Suprapubic skin (tissue), 4 donors: ENCODE measurements around the gene STS. TPM values are rescaled to one million over a fixed set of nuclear protein-coding genes. Genes with fewer than 3 reads are reported as not detected.

Experiments
- DNase-seq, 2 donors: peaks; one replicate each; pipeline ENCODE4 v3.0.0-alpha.2; 2019; ENCODE audit warnings: low spot score in 2 of 2
- H3K27ac ChIP-seq: fragments of 200-600 bp; sonication (generic); one replicate; pipeline ENCODE4 v1.5.1; 2019
- H3K27me3 ChIP-seq: fragments of 200-600 bp; sonication (generic); one replicate; pipeline ENCODE4 v1.5.1; 2019
- H3K36me3 ChIP-seq: fragments of 200-600 bp; sonication (generic); one replicate; pipeline ENCODE4 v1.5.1; 2019
- H3K4me1 ChIP-seq: fragments of 200-600 bp; sonication (generic); one replicate; pipeline ENCODE4 v1.5.1; 2019
- H3K4me3 ChIP-seq: fragments of 200-600 bp; sonication (generic); one replicate; pipeline ENCODE4 v1.5.1; 2019; ENCODE audit warnings: mild to moderate bottlenecking
- H3K9me3 ChIP-seq: fragments of 200-600 bp; sonication (generic); one replicate; pipeline ENCODE4 v1.5.1; 2019
- EP300 ChIP-seq: sonication (generic); formaldehyde crosslinking; IDR thresholded peaks from one replicate; pipeline ENCODE4 v1.6.1; 2017; ENCODE audit warnings: antibody characterized with exemption
- POLR2A ChIP-seq, 2 donors: fragments of 450-650 bp; IDR thresholded peaks; one replicate each; pipeline ENCODE4 v1.6.1; 2017; ENCODE audit warnings: antibody characterized with exemption in 2 of 2, mild to moderate bottlenecking in 2 of 2, moderate library complexity in 2 of 2
- POLR2AphosphoS5 ChIP-seq, 3 donors: sonication (generic); formaldehyde crosslinking; IDR thresholded peaks; one replicate each; pipeline ENCODE4 v1.6.1; 2017; ENCODE audit warnings: antibody characterized with exemption in 3 of 3
- WGBS: methylation state at CpG from one replicate; pipeline ENCODE4 v1.1.5; 2018; 5-methylcytosine and 5-hydroxymethylcytosine counted together
- total RNA-seq, 4 donors: library from RNA; depleted of rRNA; stranded (reverse); fragments of >200 nt; gene quantifications; one replicate each; pipeline ENCODE4 v1.1.0, GENCODE V29; 2016
- TF ChIP-seq, protein P1 (sequence below), 2 donors: fragments of 200-600 bp in 1 of 2; fragments of 450-650 bp in 1 of 2; sonication (generic) in 1 of 2; IDR thresholded peaks; one replicate each; pipeline ENCODE4 v1.5.1; 2016 to 2019; ENCODE audit warnings: antibody characterized with exemption in 2 of 2, mild to moderate bottlenecking in 1 of 2, moderate library complexity in 1 of 2

Gene STS
- total RNA-seq, 4 donors from 2014 or later = 5.0 to 7.9 (median 5.6) TPM

DNA sequence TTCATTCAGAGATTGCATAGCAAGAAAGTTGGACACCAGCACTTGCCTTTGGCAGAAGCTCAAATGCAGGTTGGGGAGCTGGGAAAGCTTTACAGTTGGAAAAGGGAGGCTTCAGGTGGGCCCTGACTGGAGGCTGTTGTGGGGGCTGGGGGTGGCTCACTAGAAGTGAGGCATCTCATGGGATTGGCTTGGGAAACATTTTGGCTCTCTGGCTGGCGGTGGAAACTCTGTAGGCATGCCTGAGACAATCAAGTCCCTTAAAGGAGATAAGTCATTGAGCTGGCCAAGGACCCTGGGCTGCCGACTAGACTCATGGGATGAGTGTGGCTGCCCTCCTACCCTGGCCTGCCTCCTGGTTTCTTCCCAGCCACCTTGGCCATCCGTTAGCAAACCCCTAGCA, 31.4 kb upstream of the STS start:
- H3K27me3 ChIP-seq = no peaks in the 10 kb centered on the region
- no peak for DNase-seq
- H3K4me3 ChIP-seq = no peak overlapping the region
- H3K36me3 ChIP-seq = no peaks in the 10 kb centered on the region
- H3K4me1 ChIP-seq = no peaks in the 10 kb centered on the region
- WGBS = 79% methylated on average over 2 of the region's 3 CpGs
- H3K9me3 ChIP-seq = no peaks in the 10 kb centered on the region
- TF ChIP-seq EP300 (no peak), POLR2A (IDR thresholded peaks at IDR 0.05) (no peak), POLR2AphosphoS5 (IDR thresholded peaks at IDR 0.05) (no peak)
- TF ChIP-seq, protein P1, sequence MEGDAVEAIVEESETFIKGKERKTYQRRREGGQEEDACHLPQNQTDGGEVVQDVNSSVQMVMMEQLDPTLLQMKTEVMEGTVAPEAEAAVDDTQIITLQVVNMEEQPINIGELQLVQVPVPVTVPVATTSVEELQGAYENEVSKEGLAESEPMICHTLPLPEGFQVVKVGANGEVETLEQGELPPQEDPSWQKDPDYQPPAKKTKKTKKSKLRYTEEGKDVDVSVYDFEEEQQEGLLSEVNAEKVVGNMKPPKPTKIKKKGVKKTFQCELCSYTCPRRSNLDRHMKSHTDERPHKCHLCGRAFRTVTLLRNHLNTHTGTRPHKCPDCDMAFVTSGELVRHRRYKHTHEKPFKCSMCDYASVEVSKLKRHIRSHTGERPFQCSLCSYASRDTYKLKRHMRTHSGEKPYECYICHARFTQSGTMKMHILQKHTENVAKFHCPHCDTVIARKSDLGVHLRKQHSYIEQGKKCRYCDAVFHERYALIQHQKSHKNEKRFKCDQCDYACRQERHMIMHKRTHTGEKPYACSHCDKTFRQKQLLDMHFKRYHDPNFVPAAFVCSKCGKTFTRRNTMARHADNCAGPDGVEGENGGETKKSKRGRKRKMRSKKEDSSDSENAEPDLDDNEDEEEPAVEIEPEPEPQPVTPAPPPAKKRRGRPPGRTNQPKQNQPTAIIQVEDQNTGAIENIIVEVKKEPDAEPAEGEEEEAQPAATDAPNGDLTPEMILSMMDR (IDR thresholded peaks at IDR 0.05) = no peak
- H3K27ac ChIP-seq = no peak overlapping the region

DNA sequence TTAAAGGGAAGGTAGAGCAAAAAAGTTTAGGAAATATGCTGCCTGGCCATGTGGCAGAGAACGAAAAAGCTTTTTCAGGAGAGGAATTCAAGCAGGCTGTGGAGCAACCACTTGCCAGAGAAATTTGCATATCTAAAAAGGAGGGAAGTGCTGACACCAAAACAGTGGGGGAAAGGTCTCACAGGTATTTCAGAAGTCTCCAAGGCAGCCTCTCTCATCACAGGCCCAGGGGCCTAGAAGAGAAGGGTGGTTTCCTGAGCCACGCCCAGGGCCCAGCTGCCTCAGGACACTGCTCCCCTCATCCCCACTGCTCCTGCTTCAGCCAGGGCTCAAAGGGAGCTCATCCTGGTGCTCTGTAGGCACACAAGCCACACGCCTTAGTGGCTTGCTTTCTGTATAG, 29.9 kb upstream of the STS start:
- Histone ChIP-seq H3K27me3 (no peaks in the 10 kb centered on the region), H3K9me3 (no peaks in the 10 kb centered on the region), H3K4me3 (no peak overlapping the region), H3K27ac (no peak overlapping the region), H3K4me1 (no peaks in the 10 kb centered on the region), H3K36me3 (no peaks in the 10 kb centered on the region)
- DNase-seq = no peak
- WGBS = 90% methylated on average over 3 of the region's 3 CpGs
- TF ChIP-seq EP300 (no peak), POLR2AphosphoS5 (IDR thresholded peaks at IDR 0.05) (no peak), POLR2A (IDR thresholded peaks at IDR 0.05) (no peak)
- TF ChIP-seq, protein P1 (IDR thresholded peaks at IDR 0.05) = no peak

DNA sequence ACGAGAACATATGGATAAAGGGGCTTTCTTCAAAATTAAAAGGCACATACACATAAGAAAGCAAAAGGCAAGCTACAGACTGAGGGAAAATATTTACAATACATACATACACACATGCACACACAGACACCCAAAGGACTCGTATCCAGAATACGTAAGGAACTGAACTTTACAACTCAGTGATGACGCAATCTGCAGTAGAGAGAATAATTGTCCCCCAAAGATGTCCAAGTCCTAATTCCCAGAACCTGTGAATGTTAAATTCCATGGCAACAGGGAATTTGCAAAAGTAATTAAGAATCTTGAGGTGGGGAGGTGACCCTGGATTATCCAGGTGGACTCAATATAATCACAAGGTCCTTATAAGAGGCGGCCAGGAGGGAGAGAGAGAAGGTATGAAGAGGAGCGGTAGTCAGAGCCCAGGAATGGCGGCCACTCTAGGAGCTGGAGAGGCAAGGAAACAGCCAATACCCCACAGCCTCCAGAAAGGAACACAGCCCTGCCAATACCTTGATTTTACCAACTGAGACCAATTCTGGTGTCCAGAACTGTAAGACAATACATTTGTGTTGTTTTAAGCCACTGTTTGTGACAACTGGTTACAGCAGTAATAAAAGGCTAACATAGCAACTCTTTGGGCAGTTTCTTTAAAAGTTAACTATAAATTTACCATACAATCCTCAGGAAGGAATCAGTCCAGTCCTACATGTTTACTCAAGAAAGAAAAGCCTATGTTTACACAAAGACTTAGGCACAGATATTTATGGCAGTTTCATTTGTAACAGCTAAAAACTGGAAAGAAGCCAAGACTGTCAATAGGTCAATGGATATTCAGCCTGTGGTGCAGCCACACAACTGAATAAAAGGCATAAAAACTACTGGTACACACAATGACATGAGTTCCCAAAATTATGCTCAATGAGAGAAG, 27.3 kb upstream of the STS start:
- no peak for DNase-seq
- TF ChIP-seq, protein P1 (IDR thresholded peaks at IDR 0.05) = no peak
- TF ChIP-seq EP300 = no peak
- TF ChIP-seq POLR2AphosphoS5 (IDR thresholded peaks at IDR 0.05) = no peak
- TF ChIP-seq POLR2A (IDR thresholded peaks at IDR 0.05) = no peak
- no peaks in the 10 kb centered on the region for H3K9me3 ChIP-seq
- no peaks in the 10 kb centered on the region for H3K4me1 ChIP-seq
- H3K27me3 ChIP-seq = no peaks in the 10 kb centered on the region
- no peak overlapping the region for H3K27ac ChIP-seq
- 94% methylated on average over 7 of the region's 7 CpGs for WGBS
- H3K36me3 ChIP-seq = no peaks in the 10 kb centered on the region
- H3K4me3 ChIP-seq = no peak overlapping the region

DNA sequence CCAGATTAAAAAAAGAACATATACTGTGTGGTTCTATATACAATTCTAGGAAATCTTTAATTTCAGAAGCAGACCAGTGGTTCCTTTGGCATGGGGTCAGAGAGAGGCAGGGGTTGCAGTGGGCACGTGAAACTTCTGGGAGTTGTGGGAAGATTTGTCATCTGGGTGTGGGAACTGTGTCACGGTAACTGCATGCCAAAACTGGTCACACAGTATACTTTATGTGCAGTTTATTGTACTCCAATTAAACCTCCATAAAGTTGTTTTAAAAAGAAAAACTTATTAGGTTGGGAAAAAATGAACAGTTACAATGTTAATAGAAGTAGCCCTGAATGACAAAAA, 26.7 kb upstream of the STS start:
- Histone ChIP-seq H3K4me1 (no peaks in the 10 kb centered on the region), H3K4me3 (no peak overlapping the region), H3K27ac (no peak overlapping the region), H3K36me3 (no peaks in the 10 kb centered on the region), H3K9me3 (no peaks in the 10 kb centered on the region), H3K27me3 (no peaks in the 10 kb centered on the region)
- TF ChIP-seq POLR2A (IDR thresholded peaks at IDR 0.05) = no peak
- TF ChIP-seq POLR2AphosphoS5 (IDR thresholded peaks at IDR 0.05) = no peak
- no peak for TF ChIP-seq EP300
- TF ChIP-seq, protein P1 (IDR thresholded peaks at IDR 0.05) = no peak
- DNase-seq = no peak
- WGBS = 27% methylated on average over 2 of the region's 2 CpGs

DNA sequence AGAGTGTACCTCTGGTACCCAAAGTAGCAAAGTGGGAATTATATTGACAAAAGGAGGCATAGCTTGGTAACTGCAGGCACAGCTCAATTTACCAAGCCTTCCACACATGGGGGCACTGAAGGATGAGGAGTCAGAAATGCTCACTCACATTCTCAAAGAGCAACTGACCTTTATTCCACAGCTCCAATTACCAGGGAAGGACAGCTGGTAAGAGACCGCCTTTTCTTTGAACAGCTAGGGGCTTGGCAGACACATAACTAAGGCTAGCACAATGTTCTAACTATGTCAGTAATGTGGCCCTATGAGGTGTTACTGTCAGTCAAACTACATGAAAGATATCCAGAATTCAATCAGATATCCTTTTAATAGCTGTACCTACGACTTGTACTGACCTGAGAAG, 20.5 kb upstream of the STS start:
- no peak for DNase-seq
- 94% methylated on average over 2 of the region's 2 CpGs for WGBS
- no peaks in the 10 kb centered on the region for H3K9me3 ChIP-seq
- no peaks in the 10 kb centered on the region for H3K27me3 ChIP-seq
- no peak for TF ChIP-seq POLR2A (IDR thresholded peaks at IDR 0.05)
- no peak for TF ChIP-seq POLR2AphosphoS5 (IDR thresholded peaks at IDR 0.05)
- TF ChIP-seq EP300 = no peak
- TF ChIP-seq, protein P1 (IDR thresholded peaks at IDR 0.05) = no peak
- H3K4me3 ChIP-seq = no peak overlapping the region
- no peaks in the 10 kb centered on the region for H3K36me3 ChIP-seq
- no peak overlapping the region for H3K27ac ChIP-seq
- H3K4me1 ChIP-seq = no peaks in the 10 kb centered on the region
